GM12878 (cell line): ENCODE data around the gene CCDC61. TPM values are rescaled to one million over a fixed set of nuclear protein-coding genes. Genes with fewer than 3 reads are reported as not detected.

Experiments
- ATAC-seq: fragments of 200-7000 bp; cut with Tn5 transposase; 3 replicates; pipeline ENCODE4 v1.9.1; 2020; ENCODE audit warnings: mild to moderate bottlenecking, moderate library complexity
- BruUV-seq: library from RNA; stranded (reverse); fragments of 400-500 nt; replicated peaks from 2 replicates; lab custom pipeline; 2021; lab: Mats Ljungman, UMichigan
- CTCF ChIA-PET: fragments of 300-600 bp; sonication (Branson Sonifier 250); formaldehyde crosslinking; extraction: SDS; loops from one replicate; lab custom pipeline; 2021; ENCODE audit warnings: inconsistent platforms; lab: Yijun Ruan, JAX
- POLR2A ChIA-PET: fragments of 350-600 bp; formaldehyde crosslinking; extraction: SDS; loops from one replicate; lab custom pipeline; 2021; ENCODE audit warnings: inconsistent platforms; lab: Charles Lee
- RAD21 ChIA-PET: fragments of 300-600 bp; sonication (Branson Sonifier 250); formaldehyde crosslinking; loops from one replicate; lab custom pipeline; 2023; ENCODE audit warnings: antibody characterized with exemption; ENCODE audit not compliant: unreplicated experiment; lab: Charles Lee
- SMC1A ChIA-PET: fragments of 300-600 bp; sonication (Branson Sonifier 250); formaldehyde crosslinking; loops from one replicate; lab custom pipeline; 2023; ENCODE audit not compliant: unreplicated experiment, uncharacterized antibody; lab: Charles Lee
- DNase-seq: peaks from one replicate; pipeline ENCODE4 v3.0.0-alpha.2; 2011; ENCODE audit warnings: low read depth, low spot score
- FAIRE-seq: peaks from 3 replicates; lab custom pipeline; 2011; peaks lifted over from hg19 to GRCh38; lab: Jason Lieb, UNC
- H2AFZ ChIP-seq: 2 replicates; pipeline ENCODE4 v1.6.0; 2011; ENCODE audit warnings: low read depth, low read length, control low read depth; ENCODE audit not compliant: control insufficient read depth
- H3K27ac ChIP-seq: 2 replicates; pipeline ENCODE4 v1.5.1; 2011; ENCODE audit warnings: control low read depth; ENCODE audit not compliant: control insufficient read depth, insufficient read depth
- H3K27me3 ChIP-seq, 2 experiments: replicated peaks in 1 of 2; 2 replicates each; pipeline versions ENCODE4 v1.6.0 to v1.6.1; 2011; ENCODE audit warnings: low read length in 1 of 2; ENCODE audit not compliant: control insufficient read depth in 2 of 2, insufficient read depth in 2 of 2
- H3K36me3 ChIP-seq, 2 experiments: 2 replicates each; pipeline ENCODE4 v1.5.1; 2011; ENCODE audit warnings: low read length in 1 of 2; ENCODE audit not compliant: control insufficient read depth in 2 of 2, insufficient read depth in 2 of 2
- H3K4me1 ChIP-seq: 2 replicates; pipeline ENCODE4 v1.6.1; 2011; ENCODE audit warnings: mild to moderate bottlenecking, low read length, moderate library complexity, mixed read lengths; ENCODE audit not compliant: control insufficient read depth, insufficient read depth
- H3K4me2 ChIP-seq: 2 replicates; pipeline ENCODE4 v1.6.0; 2011; ENCODE audit warnings: control low read depth; ENCODE audit not compliant: control insufficient read depth, insufficient read depth
- H3K4me3 ChIP-seq: fragments of 200-600 bp; sonication (generic); 2 replicates; pipeline ENCODE4 v1.5.1; 2016
- H3K79me2 ChIP-seq: 2 replicates; pipeline ENCODE4 v1.6.0; 2011; ENCODE audit warnings: low read length; ENCODE audit not compliant: control insufficient read depth, insufficient read depth
- H3K9ac ChIP-seq: 2 replicates; pipeline ENCODE4 v1.8.0; 2011; ENCODE audit warnings: low read length, control low read depth, mixed read lengths; ENCODE audit not compliant: control insufficient read depth, insufficient read depth
- H3K9me3 ChIP-seq: replicated peaks from 3 replicates; pipeline ENCODE4 v1.5.1; 2011; ENCODE audit warnings: mild to moderate bottlenecking, low read length; ENCODE audit not compliant: control insufficient read depth, insufficient read depth
- H4K20me1 ChIP-seq: 2 replicates; pipeline ENCODE4 v1.6.0; 2011; ENCODE audit not compliant: control insufficient read depth, insufficient read depth
- BMI1 ChIP-seq: fragments of 450-650 bp; IDR thresholded peaks from 2 replicates; pipeline ENCODE4 v1.6.1; 2016; ENCODE audit warnings: mild to moderate bottlenecking, moderate library complexity, borderline replicate concordance
- BRCA1 ChIP-seq: IDR thresholded peaks from 2 replicates; pipeline ENCODE4 v1.6.1; 2011; ENCODE audit warnings: low read depth, low read length, improper control_type of control experiment
- CBX3 ChIP-seq: fragments of 200-600 bp; sonication (generic); IDR thresholded peaks from 2 replicates; pipeline ENCODE4 v1.6.1; 2016; ENCODE audit warnings: low read depth, borderline replicate concordance
- DPF2 ChIP-seq: fragments of 450-650 bp; IDR thresholded peaks from 2 replicates; pipeline ENCODE4 v1.6.1; 2017; ENCODE audit warnings: mild to moderate bottlenecking
- EZH2 ChIP-seq: IDR thresholded peaks from 2 replicates; pipeline ENCODE4 v1.6.1; 2012; ENCODE audit warnings: low read depth, mild to moderate bottlenecking, control low read depth, inconsistent platforms, low read length, borderline replicate concordance; ENCODE audit not compliant: control insufficient read depth
- MEF2B ChIP-seq: fragments of 450-650 bp; IDR thresholded peaks from 2 replicates; pipeline ENCODE4 v1.6.1; 2018; ENCODE audit warnings: mild to moderate bottlenecking, moderate library complexity; ENCODE audit not compliant: partially characterized antibody, poor library complexity, severe bottlenecking
- NRF1 ChIP-seq: conservative IDR thresholded peaks from 2 replicates; pipeline ENCODE4 v1.6.1; 2011; ENCODE audit warnings: mild to moderate bottlenecking, low read depth, low read length, improper control_type of control experiment
- PAX8 ChIP-seq: fragments of 450-650 bp; IDR thresholded peaks from 2 replicates; pipeline ENCODE4 v1.6.1; 2017; ENCODE audit warnings: mild to moderate bottlenecking, moderate library complexity
- SPI1 ChIP-seq: IDR thresholded peaks from 2 replicates; pipeline ENCODE4 v1.6.1; 2011; ENCODE audit warnings: low read depth, mild to moderate bottlenecking, low read length, moderate library complexity, borderline replicate concordance; ENCODE audit not compliant: insufficient read depth
- STAT1 ChIP-seq: fragments of 450-650 bp; conservative IDR thresholded peaks from 2 replicates; pipeline ENCODE4 v1.6.1; 2014; ENCODE audit warnings: antibody characterized with exemption, mild to moderate bottlenecking
- ZBED1 ChIP-seq: IDR thresholded peaks from 2 replicates; pipeline ENCODE4 v1.6.1; 2016; ENCODE audit warnings: borderline replicate concordance
- ZNF217 ChIP-seq: fragments of 450-650 bp; IDR thresholded peaks from 2 replicates; pipeline ENCODE4 v1.6.1; 2017; ENCODE audit warnings: antibody characterized with exemption, mild to moderate bottlenecking
- ZSCAN29 ChIP-seq: fragments of 450-650 bp; IDR thresholded peaks from 2 replicates; pipeline ENCODE4 v1.6.1; 2017; ENCODE audit warnings: mild to moderate bottlenecking, moderate library complexity
- WGBS: methylation state at CpG from one replicate; pipeline ENCODE4 v1.1.6; 2016; ENCODE audit warnings: low lambda C conversion rate; ENCODE audit not compliant: insufficient replicate concordance, insufficient coverage; ENCODE audit errors: missing lambda C conversion rate; 5-methylcytosine and 5-hydroxymethylcytosine counted together
- in situ Hi-C: fragments of 300-500 bp; cut with MboI; formaldehyde crosslinking; loops from 9 replicates; pipeline ENCODE4 v1.14.3; 2018; ENCODE audit warnings: mixed read lengths
- intact Hi-C: fragments of 100-400 bp; cut with micrococcal nuclease; formaldehyde crosslinking; loops from one replicate; pipeline ENCODE4 v1.14.2; 2022; ENCODE audit not compliant: unreplicated experiment
- polyA plus RNA-seq, 11 experiments: library from polyadenylated mRNA; depleted of rRNA in 4 of 11; unstranded in 6 of 11; stranded (reverse) in 5 of 11; fragments of >200 nt; fragmentation: Nextera tagmentation in 4 of 11; fragmentation: Illumina TruSeq in 1 of 11; extraction: Ambion mirVana in 4 of 11; extraction: Trizol in 1 of 11; gene quantifications; 1 replicate in 1 of 11; 2 replicates in 10 of 11; pipeline versions ENCODE4 v1.2.1 to v1.2.3, GENCODE V29; 2011 to 2016; ENCODE audit warnings: inconsistent platforms in 2 of 11, missing spikeins in 2 of 11, low read depth in 1 of 11
- total RNA-seq, 4 experiments: library from RNA; depleted of rRNA in 3 of 4; stranded (reverse); fragments of >200 nt in 3 of 4; fragmentation: Illumina TruSeq in 1 of 4; extraction: Trizol in 1 of 4; gene quantifications; 2 replicates each; pipeline versions ENCODE4 v1.2.1 to v1.2.3, GENCODE V29; 2013 to 2021
- TF ChIP-seq, protein P1 (sequence below): IDR thresholded peaks from 2 replicates; pipeline ENCODE4 v1.6.1; 2011; ENCODE audit warnings: low read depth, mild to moderate bottlenecking, low read length, moderate library complexity, borderline replicate concordance; ENCODE audit errors: extremely low read depth
- TF ChIP-seq, protein P2 (sequence below): fragments of 450-650 bp; IDR thresholded peaks from 2 replicates; pipeline ENCODE4 v1.6.1; 2016; ENCODE audit warnings: mild to moderate bottlenecking
- TF ChIP-seq, protein P3 (sequence below), 3 experiments: IDR thresholded peaks in 2 of 3; conservative IDR thresholded peaks in 1 of 3; 2 replicates each; pipeline ENCODE4 v1.5.1; 2011; ENCODE audit warnings: low read depth in 3 of 3, low read length in 3 of 3, mild to moderate bottlenecking in 3 of 3, control low read depth in 2 of 3, moderate library complexity in 2 of 3, inconsistent platforms in 1 of 3, mixed read lengths in 1 of 3; ENCODE audit not compliant: control insufficient read depth in 2 of 3, insufficient read depth in 1 of 3; ENCODE audit errors: extremely low read depth in 1 of 3
- TF ChIP-seq, protein P4 (sequence below): fragments of 450-650 bp; IDR thresholded peaks from 2 replicates; pipeline ENCODE4 v1.6.1; 2018; ENCODE audit warnings: mild to moderate bottlenecking, low read depth, moderate library complexity; ENCODE audit not compliant: partially characterized antibody

Gene CCDC61
- total and polyA plus RNA-seq, 10 of the 15 experiments (the other 5 are each of a cell fraction or from before 2014, with no cell fraction given) = 0.27 to 27.1 (median 8.7) TPM

DNA sequence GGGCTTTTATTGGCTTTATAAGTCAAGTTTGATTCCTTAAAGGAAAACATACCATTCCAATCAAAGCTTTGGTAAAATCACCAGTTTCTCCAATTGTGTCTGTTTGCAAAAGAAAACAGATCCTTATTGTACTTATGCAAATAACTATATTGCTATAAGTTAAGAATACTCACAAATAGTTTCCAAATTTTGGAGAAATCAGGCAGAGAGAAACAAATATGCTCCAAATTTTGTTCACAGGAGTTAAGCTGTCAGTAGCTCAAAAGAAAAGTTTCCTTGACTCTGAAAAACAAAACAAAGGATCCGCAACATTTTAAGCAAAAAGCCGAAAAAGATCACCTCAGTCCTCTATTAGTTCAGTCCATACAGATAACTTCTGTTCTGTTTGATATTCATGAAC, 64.7 kb downstream of the CCDC61 start:
- no peak for DNase-seq
- SMC1A ChIA-PET = interaction anchor here (0.7 kb wide), 1 partner anchor 28 kb away, joined by 4 read pairs; no protein-coding TSS in a partner anchor
- intact Hi-C loops = no loop called here
- no peaks in the 10 kb centered on the region; the same call in 1 of the 2 replicates for H4K20me1 ChIP-seq
- TF ChIP-seq STAT1 (no peak), ZBED1 (no peak), BMI1 (no peak), NRF1 (no peak), PAX8 (no peak), ZNF217 (no peak), SPI1 (no peak), EZH2 (no peak), CBX3 (no peak), ZSCAN29 (no peak), BRCA1 (no peak), MEF2B (no peak), DPF2 (no peak)
- TF ChIP-seq, protein P1, sequence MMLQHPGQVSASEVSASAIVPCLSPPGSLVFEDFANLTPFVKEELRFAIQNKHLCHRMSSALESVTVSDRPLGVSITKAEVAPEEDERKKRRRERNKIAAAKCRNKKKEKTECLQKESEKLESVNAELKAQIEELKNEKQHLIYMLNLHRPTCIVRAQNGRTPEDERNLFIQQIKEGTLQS = no peak
- TF ChIP-seq, protein P2, sequence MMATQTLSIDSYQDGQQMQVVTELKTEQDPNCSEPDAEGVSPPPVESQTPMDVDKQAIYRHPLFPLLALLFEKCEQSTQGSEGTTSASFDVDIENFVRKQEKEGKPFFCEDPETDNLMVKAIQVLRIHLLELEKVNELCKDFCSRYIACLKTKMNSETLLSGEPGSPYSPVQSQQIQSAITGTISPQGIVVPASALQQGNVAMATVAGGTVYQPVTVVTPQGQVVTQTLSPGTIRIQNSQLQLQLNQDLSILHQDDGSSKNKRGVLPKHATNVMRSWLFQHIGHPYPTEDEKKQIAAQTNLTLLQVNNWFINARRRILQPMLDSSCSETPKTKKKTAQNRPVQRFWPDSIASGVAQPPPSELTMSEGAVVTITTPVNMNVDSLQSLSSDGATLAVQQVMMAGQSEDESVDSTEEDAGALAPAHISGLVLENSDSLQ = no peak
- TF ChIP-seq, protein P3, sequence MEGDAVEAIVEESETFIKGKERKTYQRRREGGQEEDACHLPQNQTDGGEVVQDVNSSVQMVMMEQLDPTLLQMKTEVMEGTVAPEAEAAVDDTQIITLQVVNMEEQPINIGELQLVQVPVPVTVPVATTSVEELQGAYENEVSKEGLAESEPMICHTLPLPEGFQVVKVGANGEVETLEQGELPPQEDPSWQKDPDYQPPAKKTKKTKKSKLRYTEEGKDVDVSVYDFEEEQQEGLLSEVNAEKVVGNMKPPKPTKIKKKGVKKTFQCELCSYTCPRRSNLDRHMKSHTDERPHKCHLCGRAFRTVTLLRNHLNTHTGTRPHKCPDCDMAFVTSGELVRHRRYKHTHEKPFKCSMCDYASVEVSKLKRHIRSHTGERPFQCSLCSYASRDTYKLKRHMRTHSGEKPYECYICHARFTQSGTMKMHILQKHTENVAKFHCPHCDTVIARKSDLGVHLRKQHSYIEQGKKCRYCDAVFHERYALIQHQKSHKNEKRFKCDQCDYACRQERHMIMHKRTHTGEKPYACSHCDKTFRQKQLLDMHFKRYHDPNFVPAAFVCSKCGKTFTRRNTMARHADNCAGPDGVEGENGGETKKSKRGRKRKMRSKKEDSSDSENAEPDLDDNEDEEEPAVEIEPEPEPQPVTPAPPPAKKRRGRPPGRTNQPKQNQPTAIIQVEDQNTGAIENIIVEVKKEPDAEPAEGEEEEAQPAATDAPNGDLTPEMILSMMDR (IDR thresholded peaks at IDR 0.05 in 2 of 3, conservative IDR thresholded peaks at IDR 0.05 in 1 of 3; ENCODE audit: control insufficient read depth in 2 of 3, extremely low read depth in 1 of 3, insufficient read depth in 1 of 3, low read depth in 3 of 3, low read length in 3 of 3) = no peak
- TF ChIP-seq, protein P4, sequence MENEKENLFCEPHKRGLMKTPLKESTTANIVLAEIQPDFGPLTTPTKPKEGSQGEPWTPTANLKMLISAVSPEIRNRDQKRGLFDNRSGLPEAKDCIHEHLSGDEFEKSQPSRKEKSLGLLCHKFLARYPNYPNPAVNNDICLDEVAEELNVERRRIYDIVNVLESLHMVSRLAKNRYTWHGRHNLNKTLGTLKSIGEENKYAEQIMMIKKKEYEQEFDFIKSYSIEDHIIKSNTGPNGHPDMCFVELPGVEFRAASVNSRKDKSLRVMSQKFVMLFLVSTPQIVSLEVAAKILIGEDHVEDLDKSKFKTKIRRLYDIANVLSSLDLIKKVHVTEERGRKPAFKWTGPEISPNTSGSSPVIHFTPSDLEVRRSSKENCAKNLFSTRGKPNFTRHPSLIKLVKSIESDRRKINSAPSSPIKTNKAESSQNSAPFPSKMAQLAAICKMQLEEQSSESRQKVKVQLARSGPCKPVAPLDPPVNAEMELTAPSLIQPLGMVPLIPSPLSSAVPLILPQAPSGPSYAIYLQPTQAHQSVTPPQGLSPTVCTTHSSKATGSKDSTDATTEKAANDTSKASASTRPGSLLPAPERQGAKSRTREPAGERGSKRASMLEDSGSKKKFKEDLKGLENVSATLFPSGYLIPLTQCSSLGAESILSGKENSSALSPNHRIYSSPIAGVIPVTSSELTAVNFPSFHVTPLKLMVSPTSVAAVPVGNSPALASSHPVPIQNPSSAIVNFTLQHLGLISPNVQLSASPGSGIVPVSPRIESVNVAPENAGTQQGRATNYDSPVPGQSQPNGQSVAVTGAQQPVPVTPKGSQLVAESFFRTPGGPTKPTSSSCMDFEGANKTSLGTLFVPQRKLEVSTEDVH = no peak
- TF ChIP-seq, all 136 proteins: peak for 0
- 0% methylated on average over 2 of the region's 2 CpGs for WGBS
- ATAC-seq (no peak), FAIRE-seq (no peak)
- ChIA-PET POLR2A (no interaction called here), CTCF (interaction anchor here (1.1 kb wide), 1 partner anchor 18 kb away, joined by 3 read pairs; no protein-coding TSS in a partner anchor), RAD21 (no interaction called here)
- Histone ChIP-seq H3K9me3 (no peaks in the 10 kb centered on the region), H3K79me2 (no peaks in the 10 kb centered on the region), H3K27ac (no peak overlapping the region), H3K36me3 (no peaks in the 10 kb centered on the region), H3K27me3 (peaks cover 0 to 2% of the 10 kb centered on the region in 2 experiments; a peak in 2 of 4 replicates), H3K4me1 (no peaks in the 10 kb centered on the region), H3K9ac (no peak overlapping the region), H3K4me3 (no peak overlapping the region), H2AFZ (no peak overlapping the region), H3K4me2 (no peak overlapping the region)
- in situ Hi-C loops = no loop called here
- BruUV-seq = no TSS peak
